Suprapubic skin (tissue), 4 donors: Measurements from ENCODE around the gene SLCO3A1. TPM values are rescaled to one million over a fixed set of nuclear protein-coding genes. Genes with fewer than 3 reads are reported as not detected.

Experiments used
- DNase-seq, 2 donors: peaks; one replicate each; pipeline ENCODE4 v3.0.0-alpha.2; 2019; ENCODE audit warnings: low spot score in 2 of 2
- H3K27ac ChIP-seq: fragments of 200-600 bp; sonication (generic); one replicate; pipeline ENCODE4 v1.5.1; 2019
- H3K27me3 ChIP-seq: fragments of 200-600 bp; sonication (generic); one replicate; pipeline ENCODE4 v1.5.1; 2019
- H3K36me3 ChIP-seq: fragments of 200-600 bp; sonication (generic); one replicate; pipeline ENCODE4 v1.5.1; 2019
- H3K4me1 ChIP-seq: fragments of 200-600 bp; sonication (generic); one replicate; pipeline ENCODE4 v1.5.1; 2019
- H3K4me3 ChIP-seq: fragments of 200-600 bp; sonication (generic); one replicate; pipeline ENCODE4 v1.5.1; 2019; ENCODE audit warnings: mild to moderate bottlenecking
- H3K9me3 ChIP-seq: fragments of 200-600 bp; sonication (generic); one replicate; pipeline ENCODE4 v1.5.1; 2019
- CTCF ChIP-seq, 2 donors: fragments of 200-600 bp in 1 of 2; fragments of 450-650 bp in 1 of 2; sonication (generic) in 1 of 2; IDR thresholded peaks; one replicate each; pipeline ENCODE4 v1.5.1; 2016 to 2019; ENCODE audit warnings: antibody characterized with exemption in 2 of 2, mild to moderate bottlenecking in 1 of 2, moderate library complexity in 1 of 2
- EP300 ChIP-seq: sonication (generic); formaldehyde crosslinking; IDR thresholded peaks from one replicate; pipeline ENCODE4 v1.6.1; 2017; ENCODE audit warnings: antibody characterized with exemption
- POLR2A ChIP-seq, 2 donors: fragments of 450-650 bp; IDR thresholded peaks; one replicate each; pipeline ENCODE4 v1.6.1; 2017; ENCODE audit warnings: antibody characterized with exemption in 2 of 2, mild to moderate bottlenecking in 2 of 2, moderate library complexity in 2 of 2
- POLR2AphosphoS5 ChIP-seq, 3 donors: sonication (generic); formaldehyde crosslinking; IDR thresholded peaks; one replicate each; pipeline ENCODE4 v1.6.1; 2017; ENCODE audit warnings: antibody characterized with exemption in 3 of 3
- WGBS: methylation state at CpG from one replicate; pipeline ENCODE4 v1.1.5; 2018; 5-methylcytosine and 5-hydroxymethylcytosine counted together
- total RNA-seq, 4 donors: library from RNA; depleted of rRNA; stranded (reverse); fragments of >200 nt; gene quantifications; one replicate each; pipeline ENCODE4 v1.1.0, GENCODE V29; 2016

SLCO3A1 gene
- total RNA-seq, 4 donors from 2014 or later = 29.0 to 131 (median 44.6) TPM

- WGBS = 82% methylated on average over 4 of the region's 4 CpGs
- no peak overlapping the region for H3K27ac ChIP-seq
- H3K4me3 ChIP-seq = no peak overlapping the region
- H3K27me3 ChIP-seq = no peaks in the 10 kb centered on the region
- H3K9me3 ChIP-seq = no peaks in the 10 kb centered on the region
- no peak for DNase-seq
- H3K36me3 ChIP-seq = no peaks in the 10 kb centered on the region
- no peak for TF ChIP-seq CTCF (IDR thresholded peaks at IDR 0.05)
- no peak for TF ChIP-seq POLR2AphosphoS5 (IDR thresholded peaks at IDR 0.05)
- TF ChIP-seq EP300 = no peak
- no peak for TF ChIP-seq POLR2A (IDR thresholded peaks at IDR 0.05)
- peaks cover 23% of the 10 kb centered on the region for H3K4me1 ChIP-seq
These were observed 83.4 kb downstream of the SLCO3A1 start for GRCh38 chr15:91936927-91937326.

- 90% methylated on average over 3 of the region's 3 CpGs for WGBS
- Histone ChIP-seq H3K36me3 (no peaks in the 10 kb centered on the region), H3K4me3 (no peak overlapping the region), H3K27me3 (no peaks in the 10 kb centered on the region), H3K27ac (no peak overlapping the region), H3K4me1 (peaks cover 35% of the 10 kb centered on the region), H3K9me3 (no peaks in the 10 kb centered on the region)
- no peak for DNase-seq
- TF ChIP-seq EP300 (no peak), POLR2A (IDR thresholded peaks at IDR 0.05) (no peak), CTCF (IDR thresholded peaks at IDR 0.05) (no peak), POLR2AphosphoS5 (IDR thresholded peaks at IDR 0.05) (no peak)
These were observed 84.6 kb downstream of the SLCO3A1 start for GRCh38 chr15:91938136-91938535.

- no peaks in the 10 kb centered on the region for H3K27me3 ChIP-seq
- WGBS = 84% methylated on average over 8 of the region's 8 CpGs
- no peak for DNase-seq
- H3K9me3 ChIP-seq = no peaks in the 10 kb centered on the region
- peaks cover 48% of the 10 kb centered on the region for H3K4me1 ChIP-seq
- TF ChIP-seq CTCF (IDR thresholded peaks at IDR 0.05) = no peak
- TF ChIP-seq POLR2A (IDR thresholded peaks at IDR 0.05) = no peak
- TF ChIP-seq EP300 = no peak
- TF ChIP-seq POLR2AphosphoS5 (IDR thresholded peaks at IDR 0.05) = no peak
- H3K27ac ChIP-seq = no peak overlapping the region
- H3K36me3 ChIP-seq = no peaks in the 10 kb centered on the region
- no peak overlapping the region for H3K4me3 ChIP-seq
These were observed 85.9 kb downstream of the SLCO3A1 start for GRCh38 chr15:91939403-91939831.

- DNase-seq = no peak
- Histone ChIP-seq H3K9me3 (no peaks in the 10 kb centered on the region), H3K27ac (peak overlapping the region; percentile 86), H3K4me3 (no peak overlapping the region), H3K36me3 (no peaks in the 10 kb centered on the region), H3K27me3 (no peaks in the 10 kb centered on the region), H3K4me1 (peaks cover 54% of the 10 kb centered on the region)
- WGBS = 50% methylated on average over 7 of the region's 8 CpGs
- no peak for TF ChIP-seq EP300
- no peak for TF ChIP-seq POLR2A (IDR thresholded peaks at IDR 0.05)
- no peak for TF ChIP-seq CTCF (IDR thresholded peaks at IDR 0.05)
- TF ChIP-seq POLR2AphosphoS5 (IDR thresholded peaks at IDR 0.05) = no peak
These were observed 87.2 kb downstream of the SLCO3A1 start for GRCh38 chr15:91940496-91941381.

- DNase-seq = no peak
- no peaks in the 10 kb centered on the region for H3K27me3 ChIP-seq
- TF ChIP-seq POLR2A (IDR thresholded peaks at IDR 0.05) (no peak), EP300 (no peak), POLR2AphosphoS5 (IDR thresholded peaks at IDR 0.05) (no peak), CTCF (IDR thresholded peaks at IDR 0.05) (no peak)
- H3K27ac ChIP-seq = peak overlapping the region; percentile 86
- 59% methylated on average over 9 of the region's 9 CpGs for WGBS
- H3K9me3 ChIP-seq = no peaks in the 10 kb centered on the region
- H3K36me3 ChIP-seq = no peaks in the 10 kb centered on the region
- H3K4me1 ChIP-seq = peaks cover 67% of the 10 kb centered on the region
- peak overlapping the region; percentile 17 for H3K4me3 ChIP-seq
These were observed 88.6 kb downstream of the SLCO3A1 start for GRCh38 chr15:91941871-91942658.
